Measurements from ENCODE around the gene MGMT. TPM values are rescaled to one million over a fixed set of nuclear protein-coding genes. Genes with fewer than 3 reads are reported as not detected.

MGMT gene
- polyA plus RNA-seq, 1 experiment: 10.9 TPM

- Histone ChIP-seq H3K27ac (ENCODE audit: low read depth, low read length) (peak overlapping the region; percentile 11), H3K4me3 (ENCODE audit: low read depth, low read length) (no peak overlapping the region), H3K27me3 (ENCODE audit: control insufficient read depth, insufficient read depth, low read length) (no peaks in the 10 kb centered on the region), H3K9me3 (ENCODE audit: control insufficient read depth, insufficient read depth, low read length) (peaks cover 34% of the 10 kb centered on the region)
- no peak for DNase-seq (ENCODE audit: low read depth, low spot score)
- no peak for TF ChIP-seq CTCF (IDR thresholded peaks at IDR 0.05; ENCODE audit: low read depth, low read length)
- ChIA-PET POLR2A (no interaction called here), CTCF (no interaction called here)
These were observed 112.2 kb downstream of the MGMT start for GRCh38 chr10:129579228-129579627.

DNA sequence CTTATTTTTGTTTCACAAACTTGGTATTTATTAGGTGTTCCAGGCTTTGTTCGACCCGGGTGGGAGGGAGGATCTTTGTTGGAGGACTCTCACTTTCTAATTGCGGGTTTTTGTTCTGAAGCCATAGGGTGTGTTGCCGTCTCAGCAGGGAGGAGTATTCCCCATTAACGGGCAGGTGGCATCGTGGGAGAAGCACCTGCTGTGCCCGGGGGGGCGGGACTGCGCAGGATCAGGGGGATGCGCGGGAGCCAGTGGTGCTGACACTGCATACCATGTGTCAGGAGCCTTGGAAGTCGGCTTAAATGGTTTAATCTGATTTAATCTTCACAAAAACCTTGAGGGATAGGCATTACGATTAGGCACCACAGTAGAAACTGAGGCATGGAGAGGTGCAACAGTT, 113.0 kb downstream of the MGMT start:
- Histone ChIP-seq H3K27me3 (ENCODE audit: control insufficient read depth, insufficient read depth, low read length) (no peaks in the 10 kb centered on the region), H3K4me3 (ENCODE audit: low read depth, low read length) (no peak overlapping the region), H3K27ac (ENCODE audit: low read depth, low read length) (no peak overlapping the region), H3K9me3 (ENCODE audit: control insufficient read depth, insufficient read depth, low read length) (peaks cover 36% of the 10 kb centered on the region)
- no peak for DNase-seq (ENCODE audit: low read depth, low spot score)
- ChIA-PET POLR2A (no interaction called here), CTCF (no interaction called here)
- TF ChIP-seq CTCF (IDR thresholded peaks at IDR 0.05; ENCODE audit: low read depth, low read length): no peak

DNA sequence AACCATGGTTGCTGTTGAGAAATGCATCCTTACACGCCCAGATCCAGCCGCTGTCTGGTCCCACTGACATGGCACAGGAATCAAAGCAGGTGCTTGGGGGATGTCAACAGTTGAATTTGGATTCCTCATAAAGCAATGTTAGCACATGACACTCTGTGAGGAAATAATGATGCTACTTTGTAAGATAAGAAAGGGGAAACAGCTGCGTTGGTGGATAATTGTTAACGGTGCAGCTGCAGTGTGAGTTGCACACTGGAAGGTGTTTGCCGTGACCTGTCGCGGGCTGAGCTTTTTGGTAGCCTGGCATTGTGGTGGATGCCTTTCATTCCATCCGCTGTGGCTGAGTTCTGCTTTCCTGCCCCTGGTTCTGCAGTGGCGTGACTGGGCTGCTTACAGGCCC, 113.9 kb downstream of the MGMT start:
- no peak overlapping the region for H3K4me3 ChIP-seq (ENCODE audit: low read depth, low read length)
- ChIA-PET POLR2A (no interaction called here), CTCF (no interaction called here)
- H3K9me3 ChIP-seq (ENCODE audit: control insufficient read depth, insufficient read depth, low read length): peaks cover 36% of the 10 kb centered on the region
- H3K27ac ChIP-seq (ENCODE audit: low read depth, low read length): no peak overlapping the region
- DNase-seq (ENCODE audit: low read depth, low spot score): no peak
- no peaks in the 10 kb centered on the region for H3K27me3 ChIP-seq (ENCODE audit: control insufficient read depth, insufficient read depth, low read length)
- no peak for TF ChIP-seq CTCF (IDR thresholded peaks at IDR 0.05; ENCODE audit: low read depth, low read length)

DNA sequence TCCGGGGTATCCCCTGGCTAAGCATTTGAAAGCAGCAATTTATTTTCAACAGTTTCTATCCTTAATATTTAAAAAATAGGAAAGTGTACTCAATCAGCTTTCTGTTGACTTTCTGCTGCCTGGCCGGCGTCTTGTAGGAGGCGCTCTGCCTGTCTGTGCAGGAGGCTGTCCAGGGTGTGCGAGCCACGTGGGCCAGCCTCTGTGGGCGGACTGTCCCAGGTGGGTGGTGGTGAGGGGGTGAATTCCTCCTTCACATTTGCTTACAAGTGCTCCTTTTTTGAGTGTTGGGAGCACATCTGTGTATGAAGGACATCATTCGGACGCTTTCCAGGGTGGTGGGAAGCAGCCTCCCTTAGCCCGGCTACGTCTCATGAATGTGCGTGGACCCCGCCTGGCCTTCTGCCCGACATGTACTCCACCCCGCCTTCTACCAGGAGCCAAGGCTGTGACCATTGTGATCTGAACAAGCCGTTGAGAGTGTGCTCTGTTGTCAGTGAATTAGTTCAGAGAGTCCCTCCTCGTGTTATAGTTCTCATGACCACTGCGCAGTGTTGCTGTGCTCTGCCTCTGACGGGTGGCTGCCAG, 114.9 kb downstream of the MGMT start:
- Histone ChIP-seq H3K27ac (ENCODE audit: low read depth, low read length) (no peak overlapping the region), H3K9me3 (ENCODE audit: control insufficient read depth, insufficient read depth, low read length) (peaks cover 36% of the 10 kb centered on the region), H3K4me3 (ENCODE audit: low read depth, low read length) (no peak overlapping the region), H3K27me3 (ENCODE audit: control insufficient read depth, insufficient read depth, low read length) (no peaks in the 10 kb centered on the region)
- DNase-seq (ENCODE audit: low read depth, low spot score): no peak
- CTCF ChIA-PET: no interaction called here
- POLR2A ChIA-PET: no interaction called here
- no peak for TF ChIP-seq CTCF (IDR thresholded peaks at IDR 0.05; ENCODE audit: low read depth, low read length)

DNA sequence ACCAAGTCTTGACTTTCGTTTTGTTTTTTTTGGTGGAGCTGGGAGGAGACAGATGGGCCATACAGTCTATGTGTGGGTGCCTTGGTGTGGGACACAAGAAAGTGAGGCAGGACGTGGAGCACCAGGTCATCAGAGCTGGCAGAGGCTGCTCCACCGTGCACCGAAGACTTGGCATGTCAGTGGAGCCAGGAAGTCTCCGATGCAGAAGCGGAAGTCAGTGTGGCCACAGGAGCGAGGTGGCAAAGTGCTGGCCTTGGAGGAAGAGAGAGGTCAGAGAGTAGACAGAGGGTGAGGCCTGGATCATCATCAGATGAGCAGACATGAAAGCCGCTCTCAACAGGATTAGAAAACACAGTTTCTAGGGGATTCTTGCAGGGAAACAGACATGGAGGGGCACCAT, 116.8 kb downstream of the MGMT start:
- POLR2A ChIA-PET: no interaction called here
- no peaks in the 10 kb centered on the region for H3K27me3 ChIP-seq (ENCODE audit: control insufficient read depth, insufficient read depth, low read length)
- DNase-seq (ENCODE audit: low read depth, low spot score): no peak
- H3K9me3 ChIP-seq (ENCODE audit: control insufficient read depth, insufficient read depth, low read length): peaks cover 51% of the 10 kb centered on the region
- CTCF ChIA-PET: interaction anchor here (0.6 kb wide), 1 partner anchor 419 kb away, joined by 3 read pairs; no protein-coding TSS in a partner anchor
- no peak for TF ChIP-seq CTCF (IDR thresholded peaks at IDR 0.05; ENCODE audit: low read depth, low read length)
- H3K27ac ChIP-seq (ENCODE audit: low read depth, low read length): no peak overlapping the region
- H3K4me3 ChIP-seq (ENCODE audit: low read depth, low read length): no peak overlapping the region
